ENCODE measurements around the gene PPP1R3A. TPM values are rescaled to one million over a fixed set of nuclear protein-coding genes. Genes with fewer than 3 reads are reported as not detected.

The PPP1R3A gene
- total and polyA plus RNA-seq, 2 of the 4 experiments (the other 2 are of a cell fraction): not detected

DNA sequence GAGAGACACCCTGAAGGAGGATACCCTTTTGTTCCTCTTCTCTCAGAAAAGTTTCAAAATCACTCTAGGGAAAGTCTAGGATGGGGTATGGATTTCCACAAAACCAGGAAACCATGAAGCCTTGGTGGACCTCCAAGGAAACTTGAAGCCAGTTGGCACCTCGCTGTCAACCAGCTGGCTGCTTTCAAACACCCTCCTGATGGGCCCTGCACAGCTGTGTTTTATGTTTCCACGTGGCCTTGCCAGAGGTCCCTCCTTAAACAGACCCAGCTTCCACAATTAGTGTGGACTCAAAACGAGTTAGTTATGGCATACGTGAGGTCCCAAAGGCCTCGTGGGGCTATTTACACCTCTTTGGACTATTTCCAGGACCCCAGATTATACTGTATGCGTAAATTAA lies 5.9 kb downstream of the PPP1R3A start:
- Histone ChIP-seq H3K18ac (ENCODE audit: low read depth, low read length) (no peak overlapping the region), H2BK120ac (ENCODE audit: low read depth, low read length) (no peak overlapping the region), H3K4me2 (ENCODE audit: low read depth, low read length) (no peak overlapping the region), H3K23ac (ENCODE audit: low read depth, low read length) (no peak overlapping the region), H3K4me3 (ENCODE audit: insufficient read depth, low read depth, low read length) (no peak overlapping the region), H4K20me1 (ENCODE audit: insufficient read depth, low read length) (no peaks in the 10 kb centered on the region), H2BK15ac (ENCODE audit: low read depth, low read length) (no peak overlapping the region), H3K4me1 (ENCODE audit: control insufficient read depth, insufficient read depth, low read length) (no peaks in the 10 kb centered on the region), H2BK5ac (ENCODE audit: low read depth, low read length, poor library complexity, severe bottlenecking) (no peak overlapping the region), H2BK20ac (ENCODE audit: low read depth, low read length) (no peak overlapping the region), H3K36me3 (ENCODE audit: control insufficient read depth, insufficient read depth, low read length) (no peaks in the 10 kb centered on the region), H3K27ac (ENCODE audit: insufficient read depth, low read length) (no peak overlapping the region), H3K9me3 (ENCODE audit: control insufficient read depth, insufficient read depth, low read length) (no peaks in the 10 kb centered on the region), H2AK5ac (ENCODE audit: low read depth, low read length) (no peak overlapping the region), H3K4ac (ENCODE audit: low read depth, low read length) (no peak overlapping the region), H3K56ac (ENCODE audit: extremely low read depth, insufficient read depth, low read length) (no peak overlapping the region), H3K79me1 (ENCODE audit: low read depth in 1 of 2, low read length in 2 of 2) (no peaks in the 10 kb centered on the region), H3K9ac (ENCODE audit: low read depth, low read length) (no peak overlapping the region), H2AFZ (replicated peaks; ENCODE audit: low read length, poor library complexity) (no peak overlapping the region), H4K8ac (ENCODE audit: low read depth in 2 of 2, low read length in 2 of 2) (no peak overlapping the region), H3K27me3 (ENCODE audit: control insufficient read depth, insufficient read depth, low read length) (no peaks in the 10 kb centered on the region), H4K5ac (ENCODE audit: low read depth, low read length) (no peak overlapping the region), H3K9me1 (ENCODE audit: insufficient read depth, low read length) (no peaks in the 10 kb centered on the region), H3K14ac (replicated peaks; ENCODE audit: low read depth, low read length) (no peak overlapping the region), H2AK9ac (replicated peaks; ENCODE audit: low read depth, low read length, poor library complexity) (no peak overlapping the region), H4K91ac (ENCODE audit: insufficient read depth, low read depth, low read length) (no peak overlapping the region)
- CTCF ChIA-PET: no interaction called here
- POLR2A ChIA-PET (ENCODE audit: unreplicated experiment): no interaction called here
- intact Hi-C loops (cut with micrococcal nuclease) (no loop called here), dilution Hi-C loops (cut with HindIII; ENCODE audit: low sequenced_read_pairs, unreplicated experiment) (no loop called here), in situ Hi-C loops (cut with MboI; ENCODE audit: low sequenced_read_pairs) (no loop called here)
- TF ChIP-seq CEBPB (IDR thresholded peaks at IDR 0.05; ENCODE audit: low read depth, low read length) (no peak), MXI1 (IDR thresholded peaks at IDR 0.05; ENCODE audit: borderline replicate concordance, low read depth, low read length) (no peak), POLR2A (IDR thresholded peaks at IDR 0.05; ENCODE audit: low read depth, low read length) (no peak), CHD1 (IDR thresholded peaks at IDR 0.05; ENCODE audit: low read depth, low read length) (no peak), RFX5 (IDR thresholded peaks at IDR 0.05; ENCODE audit: low read depth, low read length) (no peak), MAZ (IDR thresholded peaks at IDR 0.05; ENCODE audit: borderline replicate concordance, low read depth, low read length) (no peak), NFE2L2 (IDR thresholded peaks at IDR 0.05; ENCODE audit: low read depth, low read length) (no peak), RCOR1 (IDR thresholded peaks at IDR 0.05; ENCODE audit: insufficient replicate concordance, low read length) (no peak), CTCF (conservative IDR thresholded peaks at IDR 0.05; ENCODE audit: low read depth, low read length) (no peak), RAD21 (IDR thresholded peaks at IDR 0.05; ENCODE audit: low read length) (no peak), MAFK (IDR thresholded peaks at IDR 0.05; ENCODE audit: low read depth, low read length) (no peak), BHLHE40 (IDR thresholded peaks at IDR 0.05; ENCODE audit: low read depth, low read length) (no peak), SMC3 (IDR thresholded peaks at IDR 0.05; ENCODE audit: low read depth, low read length) (no peak), FOS (IDR thresholded peaks at IDR 0.05; ENCODE audit: low read depth, low read length) (no peak)
- TF ChIP-seq, protein P1, sequence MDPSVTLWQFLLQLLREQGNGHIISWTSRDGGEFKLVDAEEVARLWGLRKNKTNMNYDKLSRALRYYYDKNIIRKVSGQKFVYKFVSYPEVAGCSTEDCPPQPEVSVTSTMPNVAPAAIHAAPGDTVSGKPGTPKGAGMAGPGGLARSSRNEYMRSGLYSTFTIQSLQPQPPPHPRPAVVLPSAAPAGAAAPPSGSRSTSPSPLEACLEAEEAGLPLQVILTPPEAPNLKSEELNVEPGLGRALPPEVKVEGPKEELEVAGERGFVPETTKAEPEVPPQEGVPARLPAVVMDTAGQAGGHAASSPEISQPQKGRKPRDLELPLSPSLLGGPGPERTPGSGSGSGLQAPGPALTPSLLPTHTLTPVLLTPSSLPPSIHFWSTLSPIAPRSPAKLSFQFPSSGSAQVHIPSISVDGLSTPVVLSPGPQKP (IDR thresholded peaks at IDR 0.05; ENCODE audit: borderline replicate concordance, low read depth, low read length): no peak
- TF ChIP-seq, protein P2, sequence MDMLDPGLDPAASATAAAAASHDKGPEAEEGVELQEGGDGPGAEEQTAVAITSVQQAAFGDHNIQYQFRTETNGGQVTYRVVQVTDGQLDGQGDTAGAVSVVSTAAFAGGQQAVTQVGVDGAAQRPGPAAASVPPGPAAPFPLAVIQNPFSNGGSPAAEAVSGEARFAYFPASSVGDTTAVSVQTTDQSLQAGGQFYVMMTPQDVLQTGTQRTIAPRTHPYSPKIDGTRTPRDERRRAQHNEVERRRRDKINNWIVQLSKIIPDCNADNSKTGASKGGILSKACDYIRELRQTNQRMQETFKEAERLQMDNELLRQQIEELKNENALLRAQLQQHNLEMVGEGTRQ (IDR thresholded peaks at IDR 0.05; ENCODE audit: low read depth, low read length): no peak
- no peak for DNase-seq
- no peak for ATAC-seq (ENCODE audit: low read depth)
- WGBS, 2 experiments (ENCODE audit: extremely low coverage in 2 of 2, insufficient read length in 1 of 2): no CpG with 5 or more reads among the region's 6 CpGs
- no TSS peak for BruUV-seq (replicated peaks)

Data from IMR-90 (cell line).